ENCODE measurements around the gene TMC6. TPM values are rescaled to one million over a fixed set of nuclear protein-coding genes. Genes with fewer than 3 reads are reported as not detected.

The TMC6 gene
- total RNA-seq, 5 donors from 2014 or later (not counting 1 experiment from before 2014, with no cell fraction given): 616 to 847 (median 698) TPM

- DNase-seq (no peak), ATAC-seq (replicated peaks in 1 of 4) (no peak)
- POLR2A ChIA-PET: no interaction called here
- Mint-ChIP-seq H3K4me1 (peaks cover 41 to 51% (median 48%) of the 10 kb centered on the region in 3 donors), H3K27ac (peak overlapping the region; percentile 34 to 59), H3K27me3 (no peaks in the 10 kb centered on the region), H3K4me3 (no peak overlapping the region), H3K36me3 (peaks cover 34% of the 10 kb centered on the region), H3K9me3 (no peaks in the 10 kb centered on the region)
- Histone ChIP-seq H3K36me3 (ENCODE audit: control insufficient read depth in 2 of 2, extremely low read depth in 1 of 2, insufficient read depth in 1 of 2, low read length in 1 of 2) (peaks cover 24 to 80% of the 10 kb centered on the region in 2 donors), H3K27ac (ENCODE audit: low read length) (no peak overlapping the region), H3K27me3 (replicated peaks in 1 of 2; ENCODE audit: control insufficient read depth in 2 of 2, extremely low read depth in 1 of 2, insufficient read depth in 2 of 2, low read length in 1 of 2) (no peaks in the 10 kb centered on the region), H3K9me3 (no peaks in the 10 kb centered on the region), H3K4me1 (ENCODE audit: control insufficient read depth in 1 of 2, extremely low read depth in 1 of 2, insufficient read depth in 2 of 2, low read length in 2 of 2) (peaks cover 3 to 62% of the 10 kb centered on the region in 2 experiments), H3K4me3 (ENCODE audit: control insufficient read depth in 1 of 2, extremely low read depth in 1 of 2, low read length in 1 of 2) (no peak overlapping the region)
- 87% methylated on average over 16 of the region's 19 CpGs for WGBS (ENCODE audit: insufficient coverage)
- CTCF ChIA-PET: interaction anchor here in 1 of 2 donors (1.0 kb wide), 1 partner anchor 25 kb away, joined by 4 read pairs; no protein-coding TSS in a partner anchor
Measured at GRCh38 chr17:78111016-78111726, 17.4 kb downstream of the TMC6 start.

DNA sequence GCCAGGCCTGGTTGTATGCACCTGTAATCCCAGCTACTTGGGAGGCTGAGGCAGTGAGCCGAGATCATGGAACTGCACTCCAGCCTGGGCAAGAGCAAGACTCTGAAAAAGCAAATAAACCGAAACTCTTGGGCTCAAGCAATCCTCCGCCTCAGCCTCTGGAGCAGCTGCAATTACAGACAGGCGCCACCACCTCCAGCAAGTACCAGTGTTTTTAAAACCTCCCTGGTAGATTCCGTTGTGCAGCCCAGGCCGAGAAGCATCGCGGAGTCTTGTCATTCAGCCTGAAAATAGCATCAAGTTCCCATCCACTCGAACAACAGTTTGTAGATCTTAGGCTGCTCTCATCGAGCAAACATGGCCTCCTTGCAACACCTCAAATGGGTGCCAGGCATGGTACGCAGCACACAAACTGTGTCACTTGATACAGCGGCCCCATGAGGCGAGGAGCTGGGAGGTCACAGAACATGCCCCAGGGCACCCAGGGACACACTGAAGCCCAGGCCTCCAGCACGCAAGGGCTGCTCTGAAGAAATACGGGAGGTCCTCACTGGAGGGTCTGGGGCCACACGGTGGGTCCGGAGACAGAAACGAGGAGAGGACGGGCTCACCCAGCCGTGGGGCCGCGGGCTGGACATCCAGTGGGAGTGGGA lies 18.1 kb downstream of the TMC6 start:
- Mint-ChIP-seq H3K27me3 (no peaks in the 10 kb centered on the region), H3K27ac (peak overlapping the region; percentile 16 to 74), H3K4me3 (no peak overlapping the region), H3K9me3 (no peaks in the 10 kb centered on the region), H3K4me1 (peaks cover 41 to 51% (median 48%) of the 10 kb centered on the region in 3 donors), H3K36me3 (peaks cover 34% of the 10 kb centered on the region)
- Histone ChIP-seq H3K4me3 (ENCODE audit: control insufficient read depth in 1 of 2, extremely low read depth in 1 of 2, low read length in 1 of 2) (no peak overlapping the region), H3K36me3 (ENCODE audit: control insufficient read depth in 2 of 2, extremely low read depth in 1 of 2, insufficient read depth in 1 of 2, low read length in 1 of 2) (peaks cover 24 to 82% of the 10 kb centered on the region in 2 donors), H3K9me3 (no peaks in the 10 kb centered on the region), H3K27me3 (replicated peaks in 1 of 2; ENCODE audit: control insufficient read depth in 2 of 2, extremely low read depth in 1 of 2, insufficient read depth in 2 of 2, low read length in 1 of 2) (no peaks in the 10 kb centered on the region), H3K4me1 (ENCODE audit: control insufficient read depth in 1 of 2, extremely low read depth in 1 of 2, insufficient read depth in 2 of 2, low read length in 2 of 2) (peaks cover 3 to 57% of the 10 kb centered on the region in 2 experiments), H3K27ac (ENCODE audit: low read length) (no peak overlapping the region)
- ChIA-PET CTCF (interaction anchor here in 1 of 2 donors (1.0 kb wide), 1 partner anchor 26 kb away, joined by 4 read pairs; no protein-coding TSS in a partner anchor), POLR2A (no interaction called here)
- ATAC-seq (replicated peaks in 1 of 4) (no peak), DNase-seq (no peak)
- WGBS (ENCODE audit: insufficient coverage): 92% methylated on average over 19 of the region's 22 CpGs

GRCh38 chr17:78109489-78109761 lies 19.1 kb downstream of the TMC6 start:
- DNase-seq (no peak), ATAC-seq (replicated peaks in 1 of 4) (no peak)
- H3K27me3 ChIP-seq (replicated peaks in 1 of 2; ENCODE audit: control insufficient read depth in 2 of 2, extremely low read depth in 1 of 2, insufficient read depth in 2 of 2, low read length in 1 of 2): no peaks in the 10 kb centered on the region
- no peak overlapping the region for H3K27ac ChIP-seq (ENCODE audit: low read length)
- no peak overlapping the region for H3K4me3 ChIP-seq (ENCODE audit: control insufficient read depth in 1 of 2, extremely low read depth in 1 of 2, low read length in 1 of 2)
- H3K4me3 Mint-ChIP-seq: no peak overlapping the region
- ChIA-PET CTCF (no interaction called here), POLR2A (interaction anchor here in 1 of 2 donors (0.7 kb wide), 1 partner anchor 1139 kb away, joined by 6 read pairs; no protein-coding TSS in a partner anchor)
- WGBS (ENCODE audit: insufficient coverage): 98% methylated on average over 6 of the region's 9 CpGs
- H3K27me3 Mint-ChIP-seq: no peaks in the 10 kb centered on the region
- peaks cover 20 to 76% of the 10 kb centered on the region in 2 donors for H3K36me3 ChIP-seq (ENCODE audit: control insufficient read depth in 2 of 2, extremely low read depth in 1 of 2, insufficient read depth in 1 of 2, low read length in 1 of 2)
- peaks cover 34% of the 10 kb centered on the region for H3K36me3 Mint-ChIP-seq
- H3K9me3 ChIP-seq: no peaks in the 10 kb centered on the region
- no peaks in the 10 kb centered on the region for H3K9me3 Mint-ChIP-seq
- no peak overlapping the region for H3K27ac Mint-ChIP-seq
- H3K4me1 ChIP-seq (ENCODE audit: control insufficient read depth in 1 of 2, extremely low read depth in 1 of 2, insufficient read depth in 2 of 2, low read length in 2 of 2): peaks cover 3 to 46% of the 10 kb centered on the region in 2 experiments
- H3K4me1 Mint-ChIP-seq: peaks cover 35 to 43% (median 43%) of the 10 kb centered on the region in 3 donors

DNA sequence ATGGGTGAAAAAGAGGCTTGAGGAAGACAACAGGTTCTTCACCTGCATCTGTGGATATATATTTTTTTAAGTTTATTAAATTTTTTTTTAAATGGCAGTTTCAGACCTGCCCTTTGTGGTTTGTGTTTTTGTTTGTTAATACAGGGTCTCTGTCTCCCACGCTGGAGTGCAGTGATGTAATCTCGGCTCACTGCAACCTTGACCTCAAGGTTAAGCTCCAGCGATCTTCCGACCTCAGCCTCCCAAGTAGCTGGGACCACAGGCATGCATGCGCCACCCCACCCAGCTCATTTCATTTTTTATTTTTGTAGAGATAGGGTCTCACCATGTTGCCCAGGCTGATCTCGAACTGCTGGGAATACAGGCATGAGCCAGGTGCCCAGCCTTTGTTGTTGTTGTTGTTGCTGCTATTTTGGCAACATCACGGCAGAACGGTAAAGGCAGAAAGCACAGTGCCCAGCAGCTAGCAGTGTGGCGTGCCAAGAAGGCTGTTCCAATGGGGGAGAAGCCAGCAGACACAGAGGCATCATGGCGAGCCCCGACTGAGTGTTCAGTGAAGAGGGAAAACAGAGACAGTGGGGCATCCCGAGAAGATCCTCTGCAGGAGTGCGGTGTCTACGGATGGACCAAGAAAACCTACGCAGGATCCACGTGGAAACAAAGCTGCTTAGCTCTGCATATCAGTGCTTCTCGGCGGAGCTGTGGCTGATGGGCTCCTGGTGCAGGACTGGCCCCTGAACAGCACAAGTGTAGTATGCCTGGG lies 19.6 kb downstream of the TMC6 start:
- no peak for ATAC-seq (replicated peaks in 1 of 4)
- Histone ChIP-seq H3K36me3 (ENCODE audit: control insufficient read depth in 2 of 2, extremely low read depth in 1 of 2, insufficient read depth in 1 of 2, low read length in 1 of 2) (peaks cover 24 to 76% of the 10 kb centered on the region in 2 donors), H3K4me3 (ENCODE audit: control insufficient read depth in 1 of 2, extremely low read depth in 1 of 2, low read length in 1 of 2) (no peak overlapping the region), H3K27me3 (replicated peaks in 1 of 2; ENCODE audit: control insufficient read depth in 2 of 2, extremely low read depth in 1 of 2, insufficient read depth in 2 of 2, low read length in 1 of 2) (no peaks in the 10 kb centered on the region), H3K27ac (ENCODE audit: low read length) (no peak overlapping the region), H3K4me1 (ENCODE audit: control insufficient read depth in 1 of 2, extremely low read depth in 1 of 2, insufficient read depth in 2 of 2, low read length in 2 of 2) (peaks cover 3 to 41% of the 10 kb centered on the region in 2 experiments), H3K9me3 (no peaks in the 10 kb centered on the region)
- no peak for DNase-seq
- ChIA-PET POLR2A (interaction anchor here in 1 of 2 donors (0.6 kb wide), 1 partner anchor 644 kb away, joined by 3 read pairs; no protein-coding TSS in a partner anchor), CTCF (no interaction called here)
- peaks cover 30 to 38% (median 37%) of the 10 kb centered on the region in 3 donors for H3K4me1 Mint-ChIP-seq
- peaks cover 32% of the 10 kb centered on the region for H3K36me3 Mint-ChIP-seq
- peak overlapping the region; percentile 27 to 52 for H3K27ac Mint-ChIP-seq
- H3K4me3 Mint-ChIP-seq: no peak overlapping the region
- H3K9me3 Mint-ChIP-seq: no peaks in the 10 kb centered on the region
- no peaks in the 10 kb centered on the region for H3K27me3 Mint-ChIP-seq
- 82% methylated on average over 11 of the region's 18 CpGs for WGBS (ENCODE audit: insufficient coverage)

GRCh38 chr17:78107976-78108725 lies 20.4 kb downstream of the TMC6 start:
- CTCF ChIA-PET: no interaction called here
- H3K27me3 ChIP-seq (replicated peaks in 1 of 2; ENCODE audit: control insufficient read depth in 2 of 2, extremely low read depth in 1 of 2, insufficient read depth in 2 of 2, low read length in 1 of 2): no peaks in the 10 kb centered on the region
- peaks cover 36% of the 10 kb centered on the region for H3K36me3 Mint-ChIP-seq
- 89% methylated on average over 15 of the region's 21 CpGs for WGBS (ENCODE audit: insufficient coverage)
- H3K4me1 ChIP-seq (ENCODE audit: control insufficient read depth in 1 of 2, extremely low read depth in 1 of 2, insufficient read depth in 2 of 2, low read length in 2 of 2): peaks cover 2 to 34% of the 10 kb centered on the region in 2 experiments
- DNase-seq (no peak), ATAC-seq (replicated peaks in 1 of 4) (no peak)
- H3K27me3 Mint-ChIP-seq: no peaks in the 10 kb centered on the region
- peaks cover 22 to 31% (median 30%) of the 10 kb centered on the region in 3 donors for H3K4me1 Mint-ChIP-seq
- POLR2A ChIA-PET: interaction anchor here in 1 of 2 donors (0.6 kb wide), 1 partner anchor 643 kb away, joined by 3 read pairs; no protein-coding TSS in a partner anchor
- H3K9me3 ChIP-seq: no peaks in the 10 kb centered on the region
- peaks cover 25 to 76% of the 10 kb centered on the region in 2 donors for H3K36me3 ChIP-seq (ENCODE audit: control insufficient read depth in 2 of 2, extremely low read depth in 1 of 2, insufficient read depth in 1 of 2, low read length in 1 of 2)
- no peak overlapping the region for H3K4me3 Mint-ChIP-seq
- peak overlapping the region; percentile 44 to 55 for H3K27ac Mint-ChIP-seq
- H3K4me3 ChIP-seq (ENCODE audit: control insufficient read depth in 1 of 2, extremely low read depth in 1 of 2, low read length in 1 of 2): no peak overlapping the region
- H3K27ac ChIP-seq (ENCODE audit: low read length): peak overlapping the region; percentile 3
- no peaks in the 10 kb centered on the region for H3K9me3 Mint-ChIP-seq

GRCh38 chr17:78107457-78107856 lies 21.1 kb downstream of the TMC6 start:
- Histone ChIP-seq H3K36me3 (ENCODE audit: control insufficient read depth in 2 of 2, extremely low read depth in 1 of 2, insufficient read depth in 1 of 2, low read length in 1 of 2) (peaks cover 25 to 76% of the 10 kb centered on the region in 2 donors), H3K9me3 (no peaks in the 10 kb centered on the region), H3K27me3 (replicated peaks in 1 of 2; ENCODE audit: control insufficient read depth in 2 of 2, extremely low read depth in 1 of 2, insufficient read depth in 2 of 2, low read length in 1 of 2) (no peaks in the 10 kb centered on the region), H3K4me3 (ENCODE audit: control insufficient read depth in 1 of 2, extremely low read depth in 1 of 2, low read length in 1 of 2) (no peak overlapping the region), H3K4me1 (ENCODE audit: control insufficient read depth in 1 of 2, extremely low read depth in 1 of 2, insufficient read depth in 2 of 2, low read length in 2 of 2) (peaks cover 0 to 27% of the 10 kb centered on the region in 2 experiments), H3K27ac (ENCODE audit: low read length) (peak overlapping the region; percentile 3)
- peaks cover 16 to 24% (median 23%) of the 10 kb centered on the region in 3 donors for H3K4me1 Mint-ChIP-seq
- peaks cover 35% of the 10 kb centered on the region for H3K36me3 Mint-ChIP-seq
- H3K27me3 Mint-ChIP-seq: no peaks in the 10 kb centered on the region
- no peaks in the 10 kb centered on the region for H3K9me3 Mint-ChIP-seq
- H3K4me3 Mint-ChIP-seq: no peak overlapping the region
- POLR2A ChIA-PET: no interaction called here
- peak overlapping the region; percentile 48 to 55 for H3K27ac Mint-ChIP-seq
- no peak for ATAC-seq (replicated peaks in 1 of 4)
- CTCF ChIA-PET: no interaction called here
- 81% methylated on average over 3 of the region's 10 CpGs for WGBS (ENCODE audit: insufficient coverage)
- DNase-seq: no peak

All from T-cell (primary cell).